K562 (cell line): ENCODE data around the gene ZBTB48. TPM values are rescaled to one million over a fixed set of nuclear protein-coding genes. Genes with fewer than 3 reads are reported as not detected.

Source experiments
- ATF7 ChIP-seq: fragments of 450-650 bp; IDR thresholded peaks from 2 replicates; pipeline ENCODE4 v1.7.1; 2014; ENCODE audit warnings: mild to moderate bottlenecking, moderate library complexity
- EWSR1 ChIP-seq: fragments of 450-650 bp; IDR thresholded peaks from 2 replicates; pipeline ENCODE4 v1.6.1; 2018; ENCODE audit warnings: borderline replicate concordance, mild to moderate bottlenecking, low read depth, moderate library complexity; ENCODE audit not compliant: partially characterized antibody
- HDAC2 ChIP-seq: fragments of 450-650 bp; IDR thresholded peaks from 2 replicates; pipeline ENCODE4 v1.6.1; 2016; ENCODE audit warnings: mild to moderate bottlenecking
- JUND ChIP-seq, 2 experiments: IDR thresholded peaks; 2 replicates in 1 of 2; 3 replicates in 1 of 2; pipeline ENCODE4 v1.6.1; 2011; ENCODE audit warnings: borderline replicate concordance in 2 of 2, low read depth in 2 of 2, low read length in 2 of 2, improper control_type of control experiment in 1 of 2, missing biosample characterization in 1 of 2, missing genetic modification characterization in 1 of 2, missing genetic modification reagents in 1 of 2
- KDM4B ChIP-seq, 2 experiments: fragments of 450-650 bp in 1 of 2; sonication (generic) in 1 of 2; IDR thresholded peaks; 2 replicates each; pipeline ENCODE4 v1.6.1; 2016 to 2017; ENCODE audit warnings: borderline replicate concordance in 2 of 2, antibody characterized with exemption in 1 of 2, low read depth in 1 of 2, mild to moderate bottlenecking in 1 of 2
- NRF1 ChIP-seq, 2 experiments: fragments of 450-650 bp; IDR thresholded peaks in 1 of 2; conservative IDR thresholded peaks in 1 of 2; 2 replicates each; pipeline ENCODE4 v1.6.1; 2014; ENCODE audit warnings: mild to moderate bottlenecking in 2 of 2
- REST ChIP-seq, 2 experiments: fragments of 450-650 bp; formaldehyde crosslinking in 1 of 2; IDR thresholded peaks; 2 replicates each; pipeline versions ENCODE4 v1.4.0 to v1.6.1; 2014 to 2020; ENCODE audit warnings: mild to moderate bottlenecking in 2 of 2, borderline replicate concordance in 1 of 2, low read depth in 1 of 2
- SMARCE1 ChIP-seq: fragments of 450-650 bp; IDR thresholded peaks from 2 replicates; pipeline ENCODE4 v1.7.1; 2016; ENCODE audit warnings: mild to moderate bottlenecking
- STAT6 ChIP-seq: sonication (generic); formaldehyde crosslinking; IDR thresholded peaks from 2 replicates; pipeline ENCODE4 v1.8.1; 2023; ENCODE audit warnings: mild to moderate bottlenecking, missing genetic modification reagents
- TSHZ1 ChIP-seq: fragments of 250-450 bp; sonication (Bioruptor Pico); IDR thresholded peaks from 2 replicates; pipeline ENCODE4 v1.4.0; 2020; ENCODE audit warnings: mild to moderate bottlenecking, moderate library complexity
- ZSCAN32 ChIP-seq: fragments of 450-650 bp; formaldehyde crosslinking; IDR thresholded peaks from 2 replicates; pipeline ENCODE4 v1.4.0; 2020; ENCODE audit warnings: mild to moderate bottlenecking, moderate library complexity
- polyA plus RNA-seq, 8 experiments: library from polyadenylated mRNA; depleted of rRNA in 4 of 8; stranded (reverse) in 5 of 8; unstranded in 3 of 8; fragments of >200 nt; fragmentation: Nextera tagmentation in 2 of 8; fragmentation: Illumina TruSeq in 1 of 8; extraction: Ambion mirVana in 2 of 8; extraction: Trizol in 1 of 8; gene quantifications; 2 replicates each; pipeline versions ENCODE4 v1.2.1 to v1.2.3, GENCODE V29; 2011 to 2014; ENCODE audit warnings: inconsistent platforms in 1 of 8, missing spikeins in 1 of 8
- total RNA-seq, 7 experiments: library from RNA; depleted of rRNA in 6 of 7; stranded (reverse); fragments of >200 nt in 6 of 7; fragmentation: Illumina TruSeq in 2 of 7; extraction: Trizol in 2 of 7; gene quantifications; 2 replicates each; pipeline versions ENCODE4 v1.2.1 to v1.2.3, GENCODE V29; 2011 to 2021; ENCODE audit warnings: low replicate concordance in 1 of 7

ZBTB48 gene
- total and polyA plus RNA-seq, 9 of the 15 experiments (the other 6 are each of a cell fraction or from before 2014, with no cell fraction given), result 1.9 to 66.9 (median 29.5) TPM

- TF ChIP-seq EWSR1 (no peak), TSHZ1 (no peak), ZSCAN32 (CRISPR knock-in tag) (no peak), STAT6 (no peak), HDAC2 (peak; percentile 36; the same call in 1 of the 2 replicates), REST (IDR thresholded peaks at IDR 0.05; ENCODE audit: borderline replicate concordance) (no peak), REST (CRISPR knock-in tag; IDR thresholded peaks at IDR 0.05; ENCODE audit: low read depth) (no peak), JUND (IDR thresholded peaks at IDR 0.05; ENCODE audit: borderline replicate concordance, low read depth, low read length) (peak; percentile 85), JUND (tag; IDR thresholded peaks at IDR 0.05; ENCODE audit: borderline replicate concordance, low read depth, low read length) (peak; percentile 66; the same call in 1 of the 3 replicates), SMARCE1 (peak; percentile 28; the same call in 1 of the 2 replicates), KDM4B (IDR thresholded peaks at IDR 0.05; ENCODE audit: borderline replicate concordance in 2 of 2, low read depth in 1 of 2) (no peak), ATF7 (peak; percentile 72; the same call in 1 of the 2 replicates), NRF1 (conservative IDR thresholded peaks at IDR 0.05 in 1 of 2, IDR thresholded peaks at IDR 0.05 in 1 of 2) (peak; percentile 52 to 53; a peak in 3 of 4 replicates)
Measured at GRCh38 chr1:6581561-6582305, 1.9 kb downstream of the ZBTB48 start (continued).
